GM18909 (cell line): ENCODE data around the gene XRCC5.

Experiments used
- ATAC-seq: cut with Tn5 transposase; IDR thresholded peaks from one replicate; pipeline ENCODE4 v1.9.1; 2021; ENCODE audit warnings: mild to moderate bottlenecking; ENCODE audit not compliant: unreplicated experiment, poor library complexity

The XRCC5 gene

GRCh38 chr2:216216951-216217903 is 108.1 kb downstream of the XRCC5 start:
- no peak for ATAC-seq

DNA sequence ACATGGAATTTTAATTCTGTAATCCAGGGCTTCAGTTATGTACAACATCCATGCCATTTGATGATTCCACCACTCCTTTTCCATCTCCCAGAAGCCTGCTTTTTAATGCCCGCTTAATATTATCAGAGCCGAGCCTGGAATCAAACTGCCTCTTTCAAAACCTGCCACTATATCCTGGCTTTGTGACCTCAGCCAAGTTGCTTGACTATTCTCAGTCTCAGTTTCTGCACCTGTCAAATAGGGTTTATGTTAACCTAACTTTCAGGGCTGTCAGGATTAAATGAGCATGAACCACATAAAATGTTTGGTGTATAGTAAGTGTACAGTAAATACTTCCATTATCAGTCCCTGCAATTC is 108.7 kb downstream of the XRCC5 start:
- peak; percentile 55 for ATAC-seq

DNA sequence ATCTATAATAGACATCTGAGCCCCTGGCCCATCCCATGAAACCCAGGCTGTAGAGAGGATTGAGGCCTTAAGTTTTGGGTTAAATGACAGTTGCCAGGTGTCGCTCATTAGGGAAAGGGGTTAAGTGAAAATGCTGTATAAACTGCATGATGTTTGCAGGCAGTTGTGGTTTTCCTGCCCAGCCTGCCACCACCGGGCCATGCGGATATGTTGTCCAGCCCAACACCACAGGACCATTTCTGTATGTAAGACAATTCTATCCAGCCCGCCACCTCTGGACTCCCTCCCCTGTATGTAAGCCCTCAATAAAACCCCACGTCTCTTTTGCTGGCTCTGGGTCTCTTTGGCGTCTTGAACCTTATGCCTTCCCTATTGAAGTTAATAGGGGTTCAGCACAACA is 110.7 kb downstream of the XRCC5 start:
- ATAC-seq = no peak

- ATAC-seq = no peak
These were observed 111.8 kb downstream of the XRCC5 start for GRCh38 chr2:216220976-216221375.

- ATAC-seq = no peak
These were observed 112.7 kb downstream of the XRCC5 start for GRCh38 chr2:216221811-216222210.

- ATAC-seq = peak; percentile 65
These were observed 113.7 kb downstream of the XRCC5 start for GRCh38 chr2:216222650-216223352.

- no peak for ATAC-seq
These were observed 115.2 kb downstream of the XRCC5 start for GRCh38 chr2:216224388-216224787.

- no peak for ATAC-seq
These were observed 120.2 kb downstream of the XRCC5 start for GRCh38 chr2:216229277-216229914.

DNA sequence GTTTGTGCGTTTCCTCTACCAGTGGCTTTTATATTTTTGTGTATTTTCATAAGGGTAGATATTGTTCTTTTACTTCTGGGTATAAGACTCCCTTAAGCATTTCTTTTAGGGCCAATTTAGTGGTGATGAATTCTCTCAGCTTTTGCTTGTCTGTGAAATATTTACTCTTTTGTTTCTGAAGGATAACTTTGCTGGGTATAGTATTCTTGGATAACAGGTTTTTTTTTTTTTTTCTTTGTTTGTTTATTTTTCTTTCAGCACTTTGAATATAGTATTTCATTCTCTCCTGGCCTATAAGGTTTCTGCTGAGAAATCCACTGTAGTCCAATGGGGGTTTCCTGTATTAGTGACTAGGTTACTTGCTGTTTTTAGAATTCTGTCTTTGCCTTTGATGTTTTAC is 122.7 kb downstream of the XRCC5 start:
- no peak for ATAC-seq

- no peak for ATAC-seq
These were observed 123.6 kb downstream of the XRCC5 start for GRCh38 chr2:216232721-216233120.

DNA sequence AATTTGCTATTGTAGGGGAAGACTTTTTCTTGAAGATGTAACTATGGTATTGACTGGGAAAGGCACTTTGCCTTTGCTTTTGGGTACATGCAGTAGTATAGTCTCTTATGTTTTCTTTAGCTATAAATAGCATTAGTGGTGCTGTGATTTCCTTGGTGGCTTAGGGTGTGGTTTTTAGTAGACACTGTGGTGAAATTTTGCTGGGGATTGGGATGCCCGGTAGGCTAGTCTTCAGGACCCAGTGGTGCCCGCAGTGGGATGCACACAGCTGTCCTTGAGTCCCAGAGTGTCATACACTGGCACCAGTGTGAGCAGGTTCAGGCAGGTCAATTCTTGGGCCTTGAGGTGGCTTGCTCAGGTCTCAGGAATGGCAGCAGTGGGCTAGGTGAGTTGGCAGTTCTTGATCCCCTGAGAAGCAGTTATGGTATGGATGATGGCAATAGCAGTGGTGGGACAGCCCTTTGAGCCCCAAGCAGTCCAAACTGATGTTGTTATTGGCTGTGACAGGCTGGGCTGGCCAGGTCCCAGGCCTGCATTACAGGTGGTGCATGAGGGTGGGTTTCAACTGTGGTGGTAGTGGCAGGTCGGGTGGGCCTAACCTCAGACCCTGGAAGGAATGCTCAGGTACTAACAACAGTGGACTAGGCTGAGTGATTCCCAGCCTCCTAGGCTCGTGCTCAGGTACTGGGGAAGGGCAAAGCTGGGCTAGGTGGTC is 124.3 kb downstream of the XRCC5 start:
- no peak for ATAC-seq

DNA sequence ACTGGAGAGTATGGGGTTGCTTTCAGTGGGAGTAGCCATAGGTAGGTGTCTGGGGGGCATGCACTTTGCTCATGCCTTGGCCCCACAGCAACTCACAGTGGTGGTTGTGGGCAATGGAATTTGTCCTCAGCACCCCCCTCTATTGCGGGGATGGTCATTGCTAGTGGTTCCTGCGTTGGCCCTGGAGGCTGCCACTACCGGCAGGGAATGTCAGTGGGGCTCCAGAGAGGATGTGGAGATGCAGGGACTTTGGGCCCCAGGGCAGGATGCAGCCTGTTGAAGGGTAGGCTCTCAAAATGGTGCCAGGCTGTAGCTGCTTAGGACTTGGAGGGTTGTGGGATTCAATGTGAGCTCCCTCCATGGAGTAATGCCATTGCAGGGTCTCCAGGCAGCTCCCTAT is 125.0 kb downstream of the XRCC5 start:
- ATAC-seq = no peak

- no peak for ATAC-seq
These were observed 126.3 kb downstream of the XRCC5 start for GRCh38 chr2:216235462-216235861.

GRCh38 chr2:216235896-216236295 is 126.7 kb downstream of the XRCC5 start:
- ATAC-seq = no peak

- no peak for ATAC-seq
These were observed 127.3 kb downstream of the XRCC5 start for GRCh38 chr2:216236486-216236885.

- ATAC-seq = no peak
These were observed 133.2 kb downstream of the XRCC5 start for GRCh38 chr2:216242365-216242764.

GRCh38 chr2:216243026-216243425 is 133.9 kb downstream of the XRCC5 start:
- ATAC-seq = no peak

DNA sequence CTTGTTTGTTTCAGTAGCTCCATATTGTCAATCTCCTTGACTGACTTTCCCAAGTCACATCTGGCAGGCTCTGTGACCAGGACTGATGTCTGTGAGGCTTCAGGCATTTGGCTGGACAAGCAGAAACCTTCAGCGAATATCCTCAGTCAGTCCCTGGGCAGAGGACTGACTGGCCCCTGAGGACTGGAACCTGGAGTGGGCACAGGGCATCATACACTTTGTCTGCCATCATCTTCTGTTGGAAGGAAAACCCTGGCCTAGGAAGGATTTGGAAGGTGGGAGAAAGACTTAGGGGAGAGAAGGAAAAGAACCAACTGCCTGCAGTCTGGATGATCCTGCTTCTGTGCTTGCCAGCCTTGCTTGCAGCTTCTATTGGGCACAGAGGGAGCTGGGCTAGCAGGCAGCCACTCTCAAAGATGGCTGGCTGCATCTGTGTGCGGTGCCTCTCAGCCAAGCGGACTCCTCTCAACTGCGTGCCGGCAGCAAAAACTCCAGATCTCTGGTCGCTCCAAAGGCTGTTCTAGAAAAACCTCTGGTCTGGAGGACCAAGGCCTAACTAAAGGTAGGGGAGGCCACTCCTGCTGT is 136.3 kb downstream of the XRCC5 start:
- ATAC-seq = no peak

GRCh38 chr2:216246766-216247165 is 137.6 kb downstream of the XRCC5 start:
- ATAC-seq = no peak
